Chondrocyte (in vitro differentiated cells): ENCODE data around the gene EIF4EBP2. TPM values are rescaled to one million over a fixed set of nuclear protein-coding genes. Genes with fewer than 3 reads are reported as not detected.

Source experiments
- DNase-seq: peaks from one replicate; pipeline ENCODE4 v3.0.0; 2021; ENCODE audit warnings: mixed read lengths, low spot score
- H3K27ac Mint-ChIP-seq: one replicate; pipeline ENCODE4 v1.8.0; 2021; ENCODE audit warnings: mild to moderate bottlenecking, moderate library complexity, mixed read lengths; ENCODE audit not compliant: unreplicated experiment
- H3K27me3 Mint-ChIP-seq: 2 replicates; pipeline ENCODE4 v1.8.0; 2021; ENCODE audit warnings: low read depth, mixed read lengths
- H3K36me3 Mint-ChIP-seq: 2 replicates; pipeline ENCODE4 v1.8.0; 2021; ENCODE audit warnings: low read depth, mixed read lengths
- H3K4me1 Mint-ChIP-seq: 2 replicates; pipeline ENCODE4 v1.8.0; 2021; ENCODE audit warnings: low read depth, mild to moderate bottlenecking, mixed read lengths
- H3K4me3 Mint-ChIP-seq: one replicate; pipeline ENCODE4 v1.8.0; 2021; ENCODE audit warnings: mild to moderate bottlenecking, moderate library complexity, mixed read lengths; ENCODE audit not compliant: unreplicated experiment
- H3K9me3 Mint-ChIP-seq: 2 replicates; pipeline ENCODE4 v1.8.0; 2021; ENCODE audit warnings: low read depth, mixed read lengths
- CTCF ChIP-seq: fragments of 200-600 bp; sonication (generic); IDR thresholded peaks from 2 replicates; pipeline ENCODE4 v1.5.0; 2021; ENCODE audit warnings: antibody characterized with exemption, mild to moderate bottlenecking, moderate library complexity
- total RNA-seq: library from RNA; stranded (reverse); gene quantifications from 3 replicates; pipeline ENCODE4 v1.2.1, GENCODE V29; 2021

EIF4EBP2 gene
- total RNA-seq, 1 donor from 2014 or later = 39.6 TPM

DNA sequence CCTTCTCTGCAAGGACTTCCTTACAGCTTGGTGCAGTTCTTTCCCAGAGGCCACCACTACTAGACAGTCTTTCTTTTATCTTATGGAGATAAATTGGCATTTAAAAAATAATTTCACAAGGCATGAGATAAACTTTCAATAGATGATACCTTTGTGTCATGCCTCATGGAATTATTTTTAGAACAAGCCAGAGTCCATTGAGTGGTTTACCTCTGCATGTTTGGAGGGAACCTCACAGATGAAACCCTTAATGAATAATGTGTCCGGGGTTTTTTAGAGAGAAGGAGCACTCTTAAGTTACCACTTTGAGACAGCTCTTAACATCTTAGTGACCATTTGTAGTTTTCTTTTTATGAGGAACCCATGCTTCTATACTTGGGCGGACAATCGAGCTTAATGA is 20.4 kb downstream of the EIF4EBP2 start:
- Mint-ChIP-seq H3K27ac (no peak overlapping the region), H3K9me3 (no peaks in the 10 kb centered on the region), H3K4me1 (no peaks in the 10 kb centered on the region), H3K4me3 (no peak overlapping the region), H3K27me3 (no peaks in the 10 kb centered on the region), H3K36me3 (peaks cover 52% of the 10 kb centered on the region)
- no peak for DNase-seq
- no peak for TF ChIP-seq CTCF

DNA sequence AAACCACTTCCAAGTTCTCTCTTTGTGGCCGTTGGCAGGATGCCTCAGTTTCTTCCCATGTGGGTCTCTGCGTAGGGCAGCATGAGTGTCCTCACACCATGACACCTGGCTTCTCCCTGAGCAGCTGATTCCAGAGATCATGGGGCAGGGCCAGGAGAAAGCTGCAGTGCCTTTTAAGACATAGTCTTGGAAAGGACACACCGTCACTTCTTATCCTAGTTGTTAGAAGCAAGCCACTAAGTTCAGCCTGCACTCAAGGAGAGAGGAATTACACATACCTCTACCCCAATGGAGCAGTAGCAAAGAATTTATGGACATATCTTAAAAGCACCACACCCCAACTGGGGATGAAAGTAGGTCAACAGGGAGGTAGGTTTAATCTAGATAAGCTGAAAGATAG is 21.2 kb downstream of the EIF4EBP2 start:
- no peak for TF ChIP-seq CTCF
- Mint-ChIP-seq H3K27ac (no peak overlapping the region), H3K4me1 (no peaks in the 10 kb centered on the region), H3K9me3 (no peaks in the 10 kb centered on the region), H3K27me3 (no peaks in the 10 kb centered on the region), H3K36me3 (peaks cover 49% of the 10 kb centered on the region), H3K4me3 (no peak overlapping the region)
- no peak for DNase-seq

DNA sequence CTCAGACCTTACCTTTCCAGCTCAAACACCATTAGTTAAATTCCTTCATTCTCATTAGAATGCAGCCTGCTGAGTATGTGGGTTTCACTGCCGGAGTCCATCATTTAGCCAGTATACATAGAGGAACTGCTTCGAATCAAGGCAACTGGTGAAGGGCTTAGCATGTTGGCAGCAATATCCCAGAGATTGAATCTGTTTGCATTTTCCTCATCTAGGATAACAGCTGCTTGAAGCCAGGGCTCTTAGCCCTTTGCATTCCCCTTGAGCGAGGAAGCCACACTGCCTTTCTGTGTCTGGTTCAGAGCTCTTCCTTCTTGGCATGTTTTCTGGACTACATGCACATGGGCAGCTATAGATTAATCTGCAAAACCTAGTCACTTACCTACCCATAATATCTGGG is 22.9 kb downstream of the EIF4EBP2 start:
- DNase-seq = no peak
- no peak for TF ChIP-seq CTCF
- Mint-ChIP-seq H3K9me3 (no peaks in the 10 kb centered on the region), H3K4me3 (no peak overlapping the region), H3K27ac (no peak overlapping the region), H3K27me3 (no peaks in the 10 kb centered on the region), H3K4me1 (no peaks in the 10 kb centered on the region), H3K36me3 (peaks cover 43% of the 10 kb centered on the region)

GRCh38 chr10:70430493-70431445 is 26.8 kb downstream of the EIF4EBP2 start:
- Mint-ChIP-seq H3K36me3 (peaks cover 16% of the 10 kb centered on the region), H3K27me3 (no peaks in the 10 kb centered on the region), H3K4me1 (peaks cover 14% of the 10 kb centered on the region), H3K27ac (no peak overlapping the region), H3K4me3 (no peak overlapping the region), H3K9me3 (no peaks in the 10 kb centered on the region)
- TF ChIP-seq CTCF = peak; percentile 37
- DNase-seq = no peak

DNA sequence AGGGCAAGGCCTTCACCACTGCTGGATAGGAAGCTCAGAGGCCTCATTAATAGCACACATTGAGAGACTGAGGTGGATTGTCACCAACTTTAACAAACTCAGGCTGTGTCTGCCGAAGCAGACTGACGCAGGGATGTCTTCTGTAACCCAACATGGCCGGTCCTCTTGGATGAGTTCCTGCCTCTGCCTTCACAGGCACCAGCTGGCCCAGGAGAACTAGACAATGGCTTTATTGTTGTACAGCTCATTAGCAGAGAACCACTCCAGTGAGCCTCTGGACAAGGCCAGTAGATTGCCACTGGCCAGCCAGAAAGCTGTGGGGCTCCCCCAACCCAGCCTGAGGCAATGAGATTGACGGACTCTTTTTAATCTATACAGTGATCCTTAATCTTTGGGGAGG is 28.2 kb downstream of the EIF4EBP2 start:
- H3K36me3 Mint-ChIP-seq = peaks cover 14% of the 10 kb centered on the region
- no peak for TF ChIP-seq CTCF
- no peak overlapping the region for H3K4me3 Mint-ChIP-seq
- DNase-seq = no peak
- H3K27ac Mint-ChIP-seq = no peak overlapping the region
- H3K27me3 Mint-ChIP-seq = no peaks in the 10 kb centered on the region
- H3K9me3 Mint-ChIP-seq = no peaks in the 10 kb centered on the region
- H3K4me1 Mint-ChIP-seq = peaks cover 14% of the 10 kb centered on the region
